ENCODE measurements around the gene INHA. TPM values are rescaled to one million over a fixed set of nuclear protein-coding genes. Genes with fewer than 3 reads are reported as not detected.

Gene INHA
- total and polyA plus RNA-seq, 7 donors: 0.31 to 0.46 (median 0.34) TPM; not detected in 3

DNA sequence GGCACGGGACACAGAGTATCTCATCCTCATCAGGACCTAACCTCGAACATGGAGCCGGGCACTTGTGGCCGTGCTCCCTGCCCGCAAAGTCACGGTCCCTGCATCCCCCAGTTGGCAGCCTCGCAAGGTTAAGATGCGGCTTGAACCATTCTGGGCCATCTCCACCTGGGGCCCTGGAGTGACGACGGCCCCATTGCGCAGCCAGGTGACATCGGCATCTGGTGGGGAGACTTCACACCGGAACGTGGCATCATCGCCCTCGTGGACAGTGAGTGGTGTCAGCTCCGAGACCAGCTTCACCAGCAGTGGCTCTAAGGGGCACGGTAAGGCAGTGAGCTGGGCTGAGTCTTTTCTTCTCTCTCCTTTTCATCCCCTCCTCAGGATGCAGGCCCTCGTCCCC lies 15.7 kb upstream of the INHA start:
- Histone ChIP-seq H3K27me3 (peaks cover 0 to 13% (median 0%) of the 10 kb centered on the region in 3 donors), H3K9me3 (no peaks in the 10 kb centered on the region), H3K4me3 (no peak overlapping the region), H3K4me1 (peaks cover 0 to 24% (median 20%) of the 10 kb centered on the region in 4 donors), H3K27ac (no peak overlapping the region), H3K36me3 (peaks cover 0 to 24% (median 0%) of the 10 kb centered on the region in 4 donors)
- DNase-seq: no peak
- TF ChIP-seq, protein P1, sequence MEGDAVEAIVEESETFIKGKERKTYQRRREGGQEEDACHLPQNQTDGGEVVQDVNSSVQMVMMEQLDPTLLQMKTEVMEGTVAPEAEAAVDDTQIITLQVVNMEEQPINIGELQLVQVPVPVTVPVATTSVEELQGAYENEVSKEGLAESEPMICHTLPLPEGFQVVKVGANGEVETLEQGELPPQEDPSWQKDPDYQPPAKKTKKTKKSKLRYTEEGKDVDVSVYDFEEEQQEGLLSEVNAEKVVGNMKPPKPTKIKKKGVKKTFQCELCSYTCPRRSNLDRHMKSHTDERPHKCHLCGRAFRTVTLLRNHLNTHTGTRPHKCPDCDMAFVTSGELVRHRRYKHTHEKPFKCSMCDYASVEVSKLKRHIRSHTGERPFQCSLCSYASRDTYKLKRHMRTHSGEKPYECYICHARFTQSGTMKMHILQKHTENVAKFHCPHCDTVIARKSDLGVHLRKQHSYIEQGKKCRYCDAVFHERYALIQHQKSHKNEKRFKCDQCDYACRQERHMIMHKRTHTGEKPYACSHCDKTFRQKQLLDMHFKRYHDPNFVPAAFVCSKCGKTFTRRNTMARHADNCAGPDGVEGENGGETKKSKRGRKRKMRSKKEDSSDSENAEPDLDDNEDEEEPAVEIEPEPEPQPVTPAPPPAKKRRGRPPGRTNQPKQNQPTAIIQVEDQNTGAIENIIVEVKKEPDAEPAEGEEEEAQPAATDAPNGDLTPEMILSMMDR (IDR thresholded peaks at IDR 0.05): no peak
- TF ChIP-seq EP300 (IDR thresholded peaks at IDR 0.05) (no peak), POLR2A (IDR thresholded peaks at IDR 0.05) (no peak), POLR2AphosphoS5 (IDR thresholded peaks at IDR 0.05) (no peak)
- intact Hi-C loops (cut with DNase I): no loop called here
- WGBS, 2 donors: 92 to 93% methylated on average over 19 of the region's 19 CpGs

GRCh38 chr2:219557320-219557719 lies 14.8 kb upstream of the INHA start:
- no peak overlapping the region for H3K27ac ChIP-seq
- H3K4me1 ChIP-seq: peaks cover 0 to 15% (median 11%) of the 10 kb centered on the region in 4 donors
- peaks cover 0 to 32% (median 2%) of the 10 kb centered on the region in 4 donors for H3K36me3 ChIP-seq
- TF ChIP-seq, protein P1 (IDR thresholded peaks at IDR 0.05): no peak
- no peak for TF ChIP-seq POLR2AphosphoS5 (IDR thresholded peaks at IDR 0.05)
- TF ChIP-seq POLR2A (IDR thresholded peaks at IDR 0.05): no peak
- no peak for TF ChIP-seq EP300 (IDR thresholded peaks at IDR 0.05)
- 91 to 92% methylated on average over 21 of the region's 21 CpGs for WGBS, 2 donors
- intact Hi-C loops (cut with DNase I): no loop called here
- no peak overlapping the region for H3K4me3 ChIP-seq
- H3K27me3 ChIP-seq: peaks cover 0 to 4% (median 0%) of the 10 kb centered on the region in 3 donors
- no peak for DNase-seq
- H3K9me3 ChIP-seq: no peaks in the 10 kb centered on the region

DNA sequence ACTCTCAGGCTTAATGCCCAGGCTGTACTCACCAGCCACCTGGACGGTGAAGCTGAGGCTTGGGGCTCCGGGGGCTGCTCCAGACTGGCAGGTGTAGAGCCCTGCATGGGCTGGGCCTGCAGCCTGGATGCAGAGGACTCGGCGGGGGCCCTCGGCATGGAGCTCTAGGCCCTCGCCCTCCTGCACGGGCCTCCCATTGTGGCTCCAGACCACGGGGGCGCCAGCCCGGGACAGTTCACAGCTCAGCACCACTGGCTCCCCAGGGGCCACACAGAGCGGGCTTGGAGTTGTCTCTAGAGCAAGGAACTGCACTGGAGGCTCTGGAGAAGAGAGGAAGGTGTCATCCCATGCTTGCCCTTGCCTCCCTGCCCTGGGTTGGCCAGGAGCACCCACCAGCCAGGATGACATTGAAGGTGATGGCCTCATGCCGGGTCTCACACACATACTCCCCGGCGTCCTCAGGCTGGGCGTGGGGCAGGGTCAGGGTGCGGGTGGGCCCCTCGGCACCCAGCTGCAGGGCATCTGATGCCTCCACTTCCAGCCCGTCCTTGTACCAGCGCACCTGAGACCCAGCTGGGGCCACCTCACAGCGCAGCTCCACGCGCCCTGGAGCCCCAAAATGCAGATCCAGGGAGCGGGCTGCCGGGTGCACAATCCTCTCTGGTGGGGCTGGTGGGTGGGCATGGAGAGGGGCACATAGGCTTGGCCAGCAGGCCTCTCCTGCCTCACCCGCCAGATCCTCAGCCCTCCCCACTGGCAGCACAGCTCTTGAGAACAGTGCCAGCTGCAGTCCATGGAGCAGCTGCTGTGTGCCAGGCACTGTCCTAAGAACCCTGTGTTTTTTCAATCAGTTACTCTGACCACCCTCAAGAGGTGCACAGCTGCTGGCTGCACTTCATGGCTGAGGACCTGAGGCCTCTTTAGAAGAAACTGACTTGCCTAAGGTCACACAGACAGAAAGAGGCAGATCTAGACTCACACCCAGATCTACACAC lies 14.0 kb upstream of the INHA start:
- Histone ChIP-seq H3K4me3 (no peak overlapping the region), H3K9me3 (no peaks in the 10 kb centered on the region), H3K36me3 (peaks cover 0 to 40% (median 2%) of the 10 kb centered on the region in 4 donors), H3K4me1 (peaks cover 0 to 7% (median 5%) of the 10 kb centered on the region in 4 donors), H3K27me3 (peaks cover 0 to under 1% (median 0%) of the 10 kb centered on the region in 3 donors), H3K27ac (no peak overlapping the region)
- WGBS, 2 donors: 92 to 94% methylated on average over 25 of the region's 25 CpGs
- TF ChIP-seq, protein P1 (IDR thresholded peaks at IDR 0.05): no peak
- TF ChIP-seq POLR2A (IDR thresholded peaks at IDR 0.05) (no peak), EP300 (IDR thresholded peaks at IDR 0.05) (no peak), POLR2AphosphoS5 (IDR thresholded peaks at IDR 0.05) (no peak)
- no peak for DNase-seq
- intact Hi-C loops (cut with DNase I): no loop called here

- DNase-seq: no peak
- TF ChIP-seq POLR2AphosphoS5 (IDR thresholded peaks at IDR 0.05) (no peak), EP300 (IDR thresholded peaks at IDR 0.05) (no peak), POLR2A (IDR thresholded peaks at IDR 0.05) (no peak)
- TF ChIP-seq, protein P1 (IDR thresholded peaks at IDR 0.05): no peak
- no peak overlapping the region for H3K27ac ChIP-seq
- H3K27me3 ChIP-seq: no peaks in the 10 kb centered on the region
- no peaks in the 10 kb centered on the region for H3K9me3 ChIP-seq
- intact Hi-C loops (cut with DNase I): no loop called here
- peaks cover 0 to 5% (median 0%) of the 10 kb centered on the region in 4 donors for H3K4me1 ChIP-seq
- peaks cover 0 to 52% (median 4%) of the 10 kb centered on the region in 4 donors for H3K36me3 ChIP-seq
- whole genome bisulfite sequencing, 2 donors: 93 to 94% methylated on average over 20 of the region's 20 CpGs
- no peak overlapping the region for H3K4me3 ChIP-seq
Observed at GRCh38 chr2:219559156-219559915, 12.8 kb upstream of the INHA start.
